Naive thymus-derived CD4-positive, alpha-beta T cell (primary cell): ENCODE results near the gene SLPI. TPM values are rescaled to one million over a fixed set of nuclear protein-coding genes. Genes with fewer than 3 reads are reported as not detected.

Experiments used
- ATAC-seq: fragments of 150-1000 bp; cut with Tn5 transposase; 2 replicates; pipeline ENCODE4 v1.10.0; 2021; ENCODE audit warnings: mild to moderate bottlenecking, moderate library complexity
- CTCF ChIA-PET: fragments of 350-600 bp; sonication (Branson Sonifier 250); formaldehyde crosslinking; loops from one replicate; lab custom pipeline; 2021; ENCODE audit warnings: antibody characterized with exemption; lab: Charles Lee
- POLR2A ChIA-PET: fragments of 350-600 bp; sonication (Branson Sonifier 250); formaldehyde crosslinking; loops from one replicate; lab custom pipeline; 2021; ENCODE audit warnings: antibody characterized with exemption, inconsistent platforms; lab: Charles Lee
- DNase-seq, 9 donors: peaks; one replicate each; pipeline versions ENCODE4 v3.0.0 to v3.0.0-alpha.2; 2020 to 2022; ENCODE audit warnings: mixed read lengths in 1 of 9
- H3K27ac ChIP-seq: one replicate; pipeline ENCODE4 v1.7.0; 2013; ENCODE audit warnings: mild to moderate bottlenecking, low read depth, low read length, moderate library complexity
- H3K27me3 ChIP-seq, 2 donors: one replicate each; pipeline ENCODE4 v1.7.0; 2013; ENCODE audit warnings: low read length in 2 of 2, mild to moderate bottlenecking in 2 of 2, moderate library complexity in 2 of 2; ENCODE audit not compliant: control insufficient read depth in 2 of 2, insufficient read depth in 2 of 2
- H3K36me3 ChIP-seq, 3 experiments: 1 replicate in 2 of 3; 2 replicates in 1 of 3; pipeline ENCODE4 v1.7.0; 2013; ENCODE audit warnings: low read length in 3 of 3, mild to moderate bottlenecking in 3 of 3, moderate library complexity in 1 of 3; ENCODE audit not compliant: insufficient read depth in 3 of 3, control insufficient read depth in 2 of 3
- H3K4me1 ChIP-seq, 2 donors: one replicate each; pipeline ENCODE4 v1.7.0; 2013; ENCODE audit warnings: low read length in 2 of 2, mild to moderate bottlenecking in 2 of 2, moderate library complexity in 1 of 2; ENCODE audit not compliant: control insufficient read depth in 2 of 2, insufficient read depth in 2 of 2
- H3K4me3 ChIP-seq: 2 replicates; pipeline ENCODE4 v1.7.0; 2013; ENCODE audit warnings: mild to moderate bottlenecking, low read length
- H3K9me3 ChIP-seq, 3 experiments: 1 replicate in 2 of 3; 2 replicates in 1 of 3; pipeline ENCODE4 v1.7.0; 2013; ENCODE audit warnings: low read length in 3 of 3; ENCODE audit not compliant: control insufficient read depth in 2 of 3
- H3K27ac Mint-ChIP-seq, 9 donors: one replicate each; pipeline ENCODE4 v1.8.0; 2020 to 2022; ENCODE audit warnings: mixed read lengths in 9 of 9, mild to moderate bottlenecking in 8 of 9, moderate library complexity in 5 of 9, inconsistent platforms in 2 of 9
- H3K27me3 Mint-ChIP-seq, 5 donors: one replicate each; pipeline ENCODE4 v1.8.0; 2021 to 2022; ENCODE audit warnings: mixed read lengths in 5 of 5, mild to moderate bottlenecking in 1 of 5
- H3K36me3 Mint-ChIP-seq, 5 donors: one replicate each; pipeline ENCODE4 v1.8.0; 2020 to 2022; ENCODE audit warnings: mixed read lengths in 5 of 5, mild to moderate bottlenecking in 3 of 5, inconsistent platforms in 1 of 5
- H3K4me1 Mint-ChIP-seq, 7 donors: one replicate each; pipeline ENCODE4 v1.8.0; 2020 to 2022; ENCODE audit warnings: mixed read lengths in 7 of 7, mild to moderate bottlenecking in 3 of 7, inconsistent platforms in 1 of 7
- H3K4me3 Mint-ChIP-seq, 10 donors: one replicate each; pipeline ENCODE4 v1.8.0; 2020 to 2022; ENCODE audit warnings: mild to moderate bottlenecking in 10 of 10, mixed read lengths in 10 of 10, moderate library complexity in 6 of 10, inconsistent platforms in 2 of 10
- H3K9me3 Mint-ChIP-seq, 11 donors: one replicate each; pipeline ENCODE4 v1.8.0; 2020 to 2022; ENCODE audit warnings: mixed read lengths in 11 of 11, mild to moderate bottlenecking in 4 of 11, inconsistent platforms in 1 of 11, moderate library complexity in 1 of 11
- intact Hi-C, 2 donors: fragments of 100-400 bp; cut with micrococcal nuclease; formaldehyde crosslinking; loops; one replicate each; pipeline ENCODE4 v1.15.1; 2023
- polyA plus RNA-seq, 2 donors: library from polyadenylated mRNA; unstranded; fragments of 300-500 nt; fragmentation: Illumina TruSeq; gene quantifications; one replicate each; pipeline ENCODE4 v1.2.3, GENCODE V29; 2021
- total RNA-seq, 6 experiments: library from RNA in 5 of 6; stranded (reverse) in 5 of 6; gene quantifications; 1 replicate in 5 of 6; 2 replicates in 1 of 6; pipeline ENCODE4 v1.2.3 and lab custom pipeline; 2021 to 2026

The SLPI gene
- total and polyA plus RNA-seq, 7 experiments from 2014 or later, result 0.96 TPM; not detected in 6

- intact Hi-C loops, result no loop called here
- Mint-ChIP-seq H3K4me3 (no peak overlapping the region), H3K36me3 (no peaks in the 10 kb centered on the region), H3K27ac (no peak overlapping the region), H3K4me1 (no peaks in the 10 kb centered on the region), H3K27me3 (peaks cover 30 to 43% (median 33%) of the 10 kb centered on the region in 5 donors), H3K9me3 (peaks cover 0 to 3% (median 0%) of the 10 kb centered on the region in 11 donors)
- no peaks in the 10 kb centered on the region for H3K9me3 ChIP-seq
- no peaks in the 10 kb centered on the region for H3K36me3 ChIP-seq
- H3K4me1 ChIP-seq, result no peaks in the 10 kb centered on the region
- H3K4me3 ChIP-seq, result no peak overlapping the region
- ChIA-PET CTCF (interaction anchor here (0.8 kb wide), 1 partner anchor 9 kb away, joined by 5 read pairs; no protein-coding TSS in a partner anchor), POLR2A (no interaction called here)
- no peak overlapping the region for H3K27ac ChIP-seq
- no peak for ATAC-seq
- no peak for DNase-seq
- H3K27me3 ChIP-seq, result no peaks in the 10 kb centered on the region
These were observed 36.2 kb downstream of the SLPI start for GRCh38 chr20:45218124-45218523.

DNA sequence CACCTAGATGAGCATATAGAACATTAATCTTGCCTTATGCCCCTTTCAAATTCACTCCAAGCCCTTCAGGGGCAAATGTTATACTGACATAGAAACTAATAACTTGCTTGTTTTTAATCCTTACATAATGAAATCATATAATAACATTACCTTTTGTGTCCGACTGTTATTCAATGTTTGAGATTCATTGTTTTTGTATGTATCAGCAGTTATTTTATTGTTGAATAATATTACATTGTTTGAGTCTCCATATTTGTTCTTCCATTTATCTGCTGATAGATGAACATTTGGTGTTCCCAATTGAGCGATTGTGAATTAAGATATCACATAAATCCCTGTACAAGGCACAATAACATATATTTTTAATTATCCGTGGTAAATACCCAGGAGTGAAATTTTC, 41.5 kb downstream of the SLPI start:
- H3K27ac ChIP-seq, result no peak overlapping the region
- ChIA-PET CTCF (no interaction called here), POLR2A (no interaction called here)
- no peak overlapping the region for H3K27ac Mint-ChIP-seq
- no peak overlapping the region for H3K4me3 ChIP-seq
- intact Hi-C loops, result no loop called here
- H3K27me3 Mint-ChIP-seq, result peaks cover 14 to 29% (median 19%) of the 10 kb centered on the region in 5 donors
- peaks cover 0 to 2% (median 0%) of the 10 kb centered on the region in 7 donors for H3K4me1 Mint-ChIP-seq
- peaks cover 0 to 1% (median 0%) of the 10 kb centered on the region in 5 donors for H3K36me3 Mint-ChIP-seq
- no peak for ATAC-seq
- H3K4me3 Mint-ChIP-seq, result no peak overlapping the region
- no peak for DNase-seq
- no peaks in the 10 kb centered on the region for H3K9me3 ChIP-seq
- peaks cover 0 to 2% (median 0%) of the 10 kb centered on the region in 11 donors for H3K9me3 Mint-ChIP-seq
- no peaks in the 10 kb centered on the region for H3K27me3 ChIP-seq
- no peaks in the 10 kb centered on the region for H3K36me3 ChIP-seq
- no peaks in the 10 kb centered on the region for H3K4me1 ChIP-seq

DNA sequence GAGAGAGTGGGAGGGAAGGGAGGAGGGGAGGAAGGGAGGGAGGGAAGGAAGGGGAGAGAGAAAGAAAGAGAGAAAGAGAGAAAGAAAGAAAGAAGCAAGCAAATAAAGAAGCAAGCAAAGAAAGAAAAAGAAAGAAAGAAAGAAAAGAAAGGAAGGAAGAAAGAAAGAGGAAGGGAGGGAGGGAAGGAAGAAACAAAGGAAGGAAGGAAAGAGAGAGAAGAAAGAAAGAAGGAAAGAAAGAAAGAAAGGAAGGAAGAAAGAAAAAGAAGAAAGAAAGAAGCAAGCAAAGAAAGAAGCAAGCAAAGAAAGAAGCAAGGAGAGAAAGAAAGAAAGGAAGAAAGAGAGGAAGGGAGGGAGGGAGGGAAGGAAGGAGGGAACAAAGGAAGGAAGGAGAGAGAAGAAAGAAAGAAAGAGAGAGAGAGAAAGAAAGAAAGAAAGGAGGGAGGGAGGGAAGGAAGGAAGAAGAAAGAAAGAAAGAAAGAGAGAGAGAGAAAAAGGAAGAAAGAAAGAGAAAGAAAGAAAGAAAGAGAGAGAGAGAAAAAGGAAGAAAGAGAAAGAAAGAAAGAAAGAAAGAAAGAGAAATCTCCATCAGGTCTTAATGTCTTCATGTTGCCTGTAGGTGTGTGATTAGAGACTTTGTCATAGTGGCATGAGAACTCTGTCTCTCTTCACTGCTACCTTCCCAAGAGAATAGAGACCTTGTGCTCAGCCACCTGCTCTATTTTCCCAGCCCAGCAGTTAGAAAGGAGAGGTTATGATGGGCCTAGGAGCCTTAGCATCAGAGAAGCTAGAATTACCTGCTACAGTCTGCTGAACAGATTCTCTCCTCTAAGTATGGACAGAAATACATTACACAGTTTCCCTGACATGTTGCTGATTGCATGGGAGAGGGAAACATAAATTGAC, 42.5 kb downstream of the SLPI start:
- H3K27me3 Mint-ChIP-seq, result peaks cover 21 to 38% (median 27%) of the 10 kb centered on the region in 5 donors

DNA sequence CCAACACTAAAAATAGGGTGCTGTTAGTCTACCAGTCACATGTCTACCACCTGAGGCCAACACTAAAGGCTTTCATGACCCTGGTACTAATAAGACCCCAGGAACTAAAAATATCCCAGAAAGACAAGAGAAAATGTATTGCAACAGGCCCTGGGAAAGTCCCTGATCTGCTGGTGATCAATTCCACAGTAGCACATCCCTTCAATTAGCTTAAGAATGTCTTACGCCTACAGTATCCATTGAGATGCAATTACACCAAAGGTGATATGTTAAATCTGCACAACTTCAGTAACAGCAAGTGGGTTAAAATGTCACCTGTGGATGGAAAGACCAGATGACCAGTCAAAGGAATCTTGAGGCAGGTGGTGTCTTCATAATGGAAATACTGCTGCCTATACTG, 44.4 kb downstream of the SLPI start:
- no peak overlapping the region for H3K27ac ChIP-seq
- intact Hi-C loops, result no loop called here
- ATAC-seq, result no peak
- H3K4me1 ChIP-seq, result no peaks in the 10 kb centered on the region
- Mint-ChIP-seq H3K9me3 (peaks cover 0 to 4% (median 0%) of the 10 kb centered on the region in 11 donors), H3K27me3 (peaks cover 33 to 52% (median 39%) of the 10 kb centered on the region in 5 donors), H3K27ac (no peak overlapping the region), H3K4me3 (no peak overlapping the region), H3K4me1 (peaks cover 0 to 2% (median 0%) of the 10 kb centered on the region in 7 donors), H3K36me3 (peaks cover 0 to 5% (median 0%) of the 10 kb centered on the region in 5 donors)
- DNase-seq, result no peak
- ChIA-PET CTCF (no interaction called here), POLR2A (no interaction called here)
- H3K27me3 ChIP-seq, result no peaks in the 10 kb centered on the region
- H3K4me3 ChIP-seq, result no peak overlapping the region
- no peaks in the 10 kb centered on the region for H3K9me3 ChIP-seq
- no peaks in the 10 kb centered on the region for H3K36me3 ChIP-seq

More for the DNA sequence above, 42.5 kb downstream of the SLPI start:
- CTCF ChIA-PET, result no interaction called here
- no peak overlapping the region for H3K4me3 ChIP-seq
- POLR2A ChIA-PET, result no interaction called here
- H3K4me1 ChIP-seq, result no peaks in the 10 kb centered on the region
- ATAC-seq (no peak), DNase-seq (no peak)
- peaks cover 0 to 2% (median 0%) of the 10 kb centered on the region in 7 donors for H3K4me1 Mint-ChIP-seq
- H3K27ac Mint-ChIP-seq, result no peak overlapping the region
- peaks cover 0 to 5% (median 0%) of the 10 kb centered on the region in 5 donors for H3K36me3 Mint-ChIP-seq
- H3K9me3 Mint-ChIP-seq, result peaks cover 0 to 2% (median 0%) of the 10 kb centered on the region in 11 donors
- H3K27ac ChIP-seq, result no peak overlapping the region
- H3K36me3 ChIP-seq, result no peaks in the 10 kb centered on the region
- H3K4me3 Mint-ChIP-seq, result no peak overlapping the region
- no peaks in the 10 kb centered on the region for H3K9me3 ChIP-seq
- intact Hi-C loops, result no loop called here
- no peaks in the 10 kb centered on the region for H3K27me3 ChIP-seq

DNA sequence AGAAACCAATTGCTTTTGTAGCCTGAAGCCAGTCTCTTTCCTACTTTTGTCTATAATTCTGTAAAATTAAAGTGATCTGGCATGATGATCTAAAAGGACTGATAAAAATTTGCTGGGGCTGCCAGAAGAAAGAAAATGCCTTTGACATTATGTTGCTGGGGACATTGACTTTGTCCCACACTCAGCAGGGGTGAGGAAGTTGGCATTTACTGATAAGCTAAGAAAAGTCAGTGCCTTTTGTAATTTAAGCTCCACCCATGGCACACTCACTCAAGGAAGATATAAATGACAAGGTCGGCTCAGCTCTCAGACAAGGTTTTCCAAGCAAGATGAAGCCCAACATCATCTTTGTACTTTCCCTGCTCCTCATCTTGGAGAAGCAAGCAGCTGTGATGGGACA, 47.6 kb downstream of the SLPI start, which contains the start of gene SEMG1:
Gene SEMG1, plus strand, starts transcription at position 309 of the 400 bp plus-strand sequence. Its CDS starts 21 bp downstream, at position 330.
- CTCF ChIA-PET, result no interaction called here

More for the DNA sequence above, 47.6 kb downstream of the SLPI start, which contains the start of gene SEMG1:
- Mint-ChIP-seq H3K9me3 (peaks cover 0 to 18% (median 8%) of the 10 kb centered on the region in 11 donors), H3K27me3 (peaks cover 37 to 64% (median 41%) of the 10 kb centered on the region in 5 donors), H3K4me3 (no peak within 1 kb of the TSS), H3K36me3 (peaks cover 0 to 5% (median 0%) of the 10 kb centered on the region in 5 donors), H3K4me1 (peaks cover 0 to 2% (median 0%) of the 10 kb centered on the region in 7 donors), H3K27ac (no peak within 1 kb of the TSS)
- POLR2A ChIA-PET, result no interaction called here
- H3K4me1 ChIP-seq, result no peaks in the 10 kb centered on the region
- no peaks in the 10 kb centered on the region for H3K9me3 ChIP-seq
- no peaks in the 10 kb centered on the region for H3K36me3 ChIP-seq
- intact Hi-C loops, result no loop called here
- H3K27ac ChIP-seq, result no peak within 1 kb of the TSS
- DNase-seq (no peak), ATAC-seq (no peak)
- no peak within 1 kb of the TSS for H3K4me3 ChIP-seq
- peaks cover 0 to 4% of the 10 kb centered on the region in 2 donors for H3K27me3 ChIP-seq
